B cell (primary cell): Measurements from ENCODE around the gene HMOX2.

Experiments used
- CTCF ChIP-seq: fragments of 200-600 bp; IDR thresholded peaks from one replicate; pipeline ENCODE4 v1.8.0; 2022; ENCODE audit warnings: antibody characterized with exemption, mild to moderate bottlenecking
- EZH2 ChIP-seq: IDR thresholded peaks from 2 replicates; pipeline ENCODE4 v1.6.1; 2012; ENCODE audit warnings: borderline replicate concordance, low read depth, mild to moderate bottlenecking, moderate library complexity, low read length; ENCODE audit not compliant: insufficient read depth, poor library complexity, severe bottlenecking

GRCh38 chr16:4443271-4443670, 32.9 kb upstream of the HMOX2 start:
- TF ChIP-seq CTCF, result no peak
- TF ChIP-seq EZH2, result no peak
